Stimulated activated CD4-positive, alpha-beta T cell treated with anti-CD3 and anti-CD28 coated beads, TNF-alpha, amount 100 ng/mL, for 24 hours (primary cell): Measurements from ENCODE around the gene PHRF1.

Experiments
- DNase-seq, 3 experiments: peaks; one replicate each; pipeline ENCODE4 v3.0.0-alpha.2; 2020; ENCODE audit warnings: low read depth in 3 of 3

The PHRF1 gene

GRCh38 chr11:537622-538430 is 38.4 kb upstream of the PHRF1 start:
- no peak for DNase-seq

DNA sequence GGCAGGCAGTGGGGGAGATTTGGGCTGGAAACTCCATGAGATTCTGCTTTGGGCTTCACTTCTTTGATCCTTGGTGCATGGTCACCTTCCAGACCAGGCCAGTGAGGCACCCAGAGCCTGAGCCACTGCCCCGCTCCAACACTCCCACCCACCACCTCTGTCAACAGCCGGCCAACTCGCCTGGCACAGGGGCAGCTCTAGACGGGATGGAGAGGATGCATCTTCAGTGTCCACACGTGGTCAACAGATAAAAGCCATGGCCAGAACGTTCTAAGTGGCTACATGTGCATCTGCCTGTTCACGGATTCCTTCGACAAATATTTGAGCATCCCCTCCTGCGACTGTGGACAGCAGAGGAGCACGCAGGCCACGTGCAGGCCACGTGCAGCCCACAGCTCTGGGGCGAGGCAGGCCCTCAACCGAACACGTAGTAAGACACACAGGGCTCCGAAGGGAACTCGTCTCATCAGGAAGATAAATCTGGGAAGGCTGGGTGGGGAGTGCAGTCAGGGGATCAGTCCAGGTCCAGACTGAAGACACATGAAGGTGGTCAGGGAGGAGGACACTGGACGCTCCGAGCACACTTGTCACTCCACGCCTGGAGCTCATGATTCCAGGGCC is 37.7 kb upstream of the PHRF1 start:
- no peak for DNase-seq

GRCh38 chr11:539971-540481 is 36.2 kb upstream of the PHRF1 start:
- no peak for DNase-seq

GRCh38 chr11:540583-541432 is 35.5 kb upstream of the PHRF1 start:
- no peak for DNase-seq

DNA sequence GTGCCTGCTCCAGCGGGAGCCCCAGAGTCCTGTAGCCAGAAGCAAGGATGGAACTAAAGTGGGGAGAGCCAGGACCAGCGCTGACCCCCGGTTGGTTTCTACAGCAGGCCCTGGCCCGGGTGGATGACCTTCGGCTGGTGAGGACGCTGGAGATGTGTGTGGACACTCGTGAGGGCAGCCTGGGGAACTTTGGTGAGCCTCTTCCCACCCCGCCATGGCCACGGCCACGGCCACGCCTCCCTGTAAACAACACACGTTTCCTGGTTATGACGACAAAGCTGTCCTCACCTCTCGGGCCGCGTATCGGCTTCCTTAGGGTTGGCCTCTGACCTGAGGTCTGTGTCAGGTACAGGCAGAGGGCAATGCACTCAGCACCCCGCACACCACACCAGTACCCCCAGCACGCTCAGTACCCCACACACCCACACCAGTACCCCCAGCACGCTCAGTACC is 34.8 kb upstream of the PHRF1 start:
- DNase-seq = no peak

DNA sequence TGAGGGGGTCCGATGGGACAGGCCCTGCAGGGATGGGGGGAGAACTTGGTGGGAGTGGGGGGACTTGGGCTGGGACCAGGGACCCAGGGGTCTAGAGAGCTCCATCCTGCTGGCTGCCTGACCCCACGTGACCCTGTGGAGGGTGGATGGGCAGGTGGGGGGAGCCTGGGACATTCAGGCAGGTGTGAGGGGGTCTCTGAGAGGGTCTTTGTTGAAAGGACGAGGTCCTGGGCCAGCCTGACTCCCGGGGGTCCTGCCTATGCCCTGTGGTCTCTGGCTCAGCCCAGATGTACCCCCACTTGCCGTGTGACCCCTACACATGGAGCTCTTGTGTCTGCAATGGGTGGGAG is 31.5 kb upstream of the PHRF1 start:
- no peak for DNase-seq

DNA sequence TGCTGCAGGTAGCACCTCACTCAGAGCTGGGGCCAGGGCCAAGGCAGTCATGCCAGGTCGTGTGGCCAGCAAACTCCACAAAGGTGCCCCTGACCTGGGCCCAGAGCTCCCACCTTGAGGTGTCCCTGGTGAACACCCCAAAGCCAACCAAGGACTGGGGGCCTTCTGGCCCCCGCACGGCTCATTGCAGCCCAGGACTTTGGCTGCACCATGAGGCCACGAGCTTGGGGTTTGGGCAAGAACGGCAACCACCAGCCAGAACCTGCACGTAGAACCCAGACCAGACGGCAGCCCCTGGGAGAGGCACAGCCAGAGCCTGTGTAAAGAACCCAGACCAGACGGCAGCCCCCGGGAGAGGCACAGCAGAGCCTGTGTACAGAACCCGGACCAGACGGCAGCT is 31.1 kb upstream of the PHRF1 start:
- no peak for DNase-seq

DNA sequence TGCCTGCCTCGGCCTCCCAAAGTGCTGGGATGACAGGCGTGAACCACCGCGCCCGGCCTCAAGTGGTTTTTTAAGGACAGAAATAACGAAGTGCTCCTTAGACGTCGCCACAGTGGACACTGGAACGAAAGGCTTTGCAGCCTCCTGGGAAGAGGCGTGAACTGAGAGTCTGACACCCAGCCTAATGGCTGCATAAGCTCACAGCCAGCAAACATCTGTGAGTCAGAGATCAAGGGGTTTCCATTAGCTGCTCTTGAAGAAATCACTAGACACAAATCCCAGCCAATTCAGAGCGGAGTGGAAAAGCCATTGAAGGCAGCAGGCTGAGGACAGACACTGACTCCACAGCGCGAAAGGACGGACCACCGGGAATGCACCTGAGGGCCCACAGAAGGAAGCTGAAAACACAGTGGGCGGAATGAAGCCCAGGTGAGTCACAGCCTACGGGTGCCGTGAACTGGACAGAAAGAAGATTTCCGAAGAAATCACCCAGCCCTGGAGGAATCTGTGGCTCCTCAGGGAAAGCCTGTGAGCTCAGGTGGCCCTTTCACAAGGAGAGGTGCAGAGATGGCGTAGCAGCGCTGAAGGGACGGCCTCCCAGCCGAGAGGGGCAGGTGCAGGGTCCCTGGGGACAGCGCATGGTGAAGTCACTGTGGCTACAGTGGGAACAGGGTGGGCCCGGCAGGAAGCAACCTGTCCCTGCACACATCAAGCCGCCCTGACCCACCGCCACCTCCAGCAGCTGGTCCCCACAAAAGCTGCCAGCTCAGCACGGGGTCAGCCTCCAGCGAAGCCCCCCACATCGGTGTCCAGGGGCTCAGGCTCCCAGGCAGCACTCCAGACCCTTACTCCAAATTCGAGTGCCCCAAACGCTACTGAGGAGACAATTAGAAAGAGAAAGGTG is 27.3 kb upstream of the PHRF1 start:
- no peak for DNase-seq

DNA sequence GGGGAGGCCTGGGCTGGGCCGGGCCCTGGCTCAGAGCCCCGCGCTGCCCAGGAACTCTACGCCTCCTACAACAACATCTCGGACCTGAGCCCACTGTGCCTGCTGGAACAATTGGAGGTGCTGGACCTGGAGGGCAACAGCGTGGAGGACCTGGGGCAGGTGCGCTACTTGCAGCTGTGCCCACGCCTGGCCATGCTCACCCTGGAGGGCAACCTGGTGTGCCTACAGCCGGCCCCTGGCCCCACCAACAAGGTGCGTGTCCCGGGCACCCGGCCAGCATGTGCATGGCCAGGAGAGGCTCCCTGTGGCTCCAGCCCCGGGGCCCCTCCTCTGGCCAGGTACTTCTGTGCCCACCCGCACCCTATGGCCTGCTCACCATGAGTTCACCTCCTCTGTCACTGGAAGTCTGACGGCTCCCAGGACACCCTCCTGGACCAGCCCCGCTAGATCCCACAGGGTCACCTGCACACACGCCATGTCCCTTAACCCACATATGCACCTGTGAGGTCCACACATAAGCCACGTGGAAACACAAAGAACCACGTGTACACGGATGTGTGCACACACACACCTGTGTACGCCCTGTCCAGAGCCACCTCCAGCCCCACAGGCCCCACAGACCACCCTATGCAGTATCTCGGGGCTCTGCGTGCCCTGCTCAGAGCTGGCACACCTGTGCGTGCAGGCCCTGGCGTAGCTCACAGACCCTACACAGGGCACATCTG is 26.1 kb upstream of the PHRF1 start:
- no peak for DNase-seq

DNA sequence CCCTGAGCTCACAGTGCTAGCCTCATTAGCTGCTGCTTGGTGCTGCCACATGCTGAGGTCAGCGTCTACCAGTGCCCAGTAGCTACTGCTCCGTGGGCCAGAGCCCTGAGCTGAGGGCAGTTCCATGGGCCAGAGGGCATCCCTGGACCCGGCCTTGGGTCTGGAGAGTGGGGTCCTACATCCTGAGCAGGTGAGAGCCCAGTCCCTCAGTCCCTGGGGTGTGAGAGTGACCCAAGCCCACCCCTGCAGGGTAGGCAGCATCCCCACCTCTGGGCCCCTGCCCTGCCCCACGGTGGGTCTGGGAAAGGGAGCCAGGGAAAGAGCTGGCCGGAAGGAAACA is 25.6 kb upstream of the PHRF1 start:
- DNase-seq = no peak

GRCh38 chr11:551131-551530 is 25.1 kb upstream of the PHRF1 start:
- DNase-seq = no peak

GRCh38 chr11:551596-551995 is 24.7 kb upstream of the PHRF1 start:
- no peak for DNase-seq

DNA sequence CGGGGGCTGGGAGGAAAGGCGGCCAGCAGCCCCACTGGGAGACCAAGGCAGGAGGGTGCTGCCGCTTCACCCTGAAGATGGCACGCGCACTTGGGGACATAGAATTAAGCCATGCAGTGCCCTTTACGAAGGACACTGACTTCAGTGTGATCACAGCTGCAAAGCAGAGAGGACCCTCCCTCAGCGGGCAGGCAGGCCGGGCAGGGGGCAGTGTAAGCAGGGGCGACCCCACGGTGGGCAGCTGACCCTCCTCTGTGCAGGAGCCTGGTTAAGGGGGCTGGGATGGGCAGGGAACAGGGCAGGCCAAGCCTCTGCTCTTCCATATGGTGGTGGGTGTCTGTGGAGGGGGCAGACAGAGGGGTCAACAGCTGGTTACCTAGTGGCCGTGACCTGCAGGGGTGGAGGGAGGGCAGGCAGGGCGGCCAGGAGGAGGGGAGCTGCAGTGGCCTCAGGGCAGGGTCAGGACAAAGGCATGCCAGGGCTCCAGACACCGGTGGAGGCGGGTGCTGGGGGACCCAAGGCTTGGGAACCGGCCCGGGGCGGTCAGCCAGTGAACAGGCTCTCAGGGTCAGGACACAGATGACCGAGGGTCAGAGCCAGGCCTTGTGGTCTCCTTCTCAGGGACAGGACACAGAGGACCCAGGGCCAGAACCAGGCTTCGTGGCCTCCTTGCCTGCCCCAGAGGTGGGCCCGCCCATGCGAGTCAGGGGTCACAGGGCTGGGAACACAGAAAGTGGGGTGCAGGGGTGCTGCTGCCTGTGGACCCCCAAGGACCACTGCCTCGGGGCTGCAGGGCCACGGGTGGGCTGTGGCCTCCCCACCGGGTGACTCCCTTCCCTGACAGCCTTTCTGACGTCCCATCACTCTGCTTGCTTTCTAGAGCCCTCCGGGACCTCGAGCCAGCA is 22.9 kb upstream of the PHRF1 start:
- no peak for DNase-seq

- no peak for DNase-seq
Observed at GRCh38 chr11:553988-554340, 22.3 kb upstream of the PHRF1 start.

GRCh38 chr11:554428-555226 is 21.6 kb upstream of the PHRF1 start:
- DNase-seq = peak; percentile 48 to 75 (median 57)

GRCh38 chr11:555227-555779 is 21.0 kb upstream of the PHRF1 start:
- DNase-seq = no peak

- DNase-seq = no peak
Observed at GRCh38 chr11:555780-556661, 20.2 kb upstream of the PHRF1 start.
